Pulmonary artery endothelial cell (primary cell): ENCODE measurements around the gene MLF2. TPM values are rescaled to one million over a fixed set of nuclear protein-coding genes. Genes with fewer than 3 reads are reported as not detected.

ENCODE experiments used
- DNase-seq: peaks from one replicate; pipeline ENCODE4 v3.0.0-alpha.2; 2011; ENCODE audit warnings: low read depth, low spot score
- total RNA-seq: library from RNA; depleted of rRNA; stranded (reverse); fragments of >200 nt; gene quantifications from 2 replicates; pipeline ENCODE4 v1.2.3, GENCODE V29; 2014

MLF2 gene
- total RNA-seq, 1 donor from 2014 or later = 56.9 TPM

DNA sequence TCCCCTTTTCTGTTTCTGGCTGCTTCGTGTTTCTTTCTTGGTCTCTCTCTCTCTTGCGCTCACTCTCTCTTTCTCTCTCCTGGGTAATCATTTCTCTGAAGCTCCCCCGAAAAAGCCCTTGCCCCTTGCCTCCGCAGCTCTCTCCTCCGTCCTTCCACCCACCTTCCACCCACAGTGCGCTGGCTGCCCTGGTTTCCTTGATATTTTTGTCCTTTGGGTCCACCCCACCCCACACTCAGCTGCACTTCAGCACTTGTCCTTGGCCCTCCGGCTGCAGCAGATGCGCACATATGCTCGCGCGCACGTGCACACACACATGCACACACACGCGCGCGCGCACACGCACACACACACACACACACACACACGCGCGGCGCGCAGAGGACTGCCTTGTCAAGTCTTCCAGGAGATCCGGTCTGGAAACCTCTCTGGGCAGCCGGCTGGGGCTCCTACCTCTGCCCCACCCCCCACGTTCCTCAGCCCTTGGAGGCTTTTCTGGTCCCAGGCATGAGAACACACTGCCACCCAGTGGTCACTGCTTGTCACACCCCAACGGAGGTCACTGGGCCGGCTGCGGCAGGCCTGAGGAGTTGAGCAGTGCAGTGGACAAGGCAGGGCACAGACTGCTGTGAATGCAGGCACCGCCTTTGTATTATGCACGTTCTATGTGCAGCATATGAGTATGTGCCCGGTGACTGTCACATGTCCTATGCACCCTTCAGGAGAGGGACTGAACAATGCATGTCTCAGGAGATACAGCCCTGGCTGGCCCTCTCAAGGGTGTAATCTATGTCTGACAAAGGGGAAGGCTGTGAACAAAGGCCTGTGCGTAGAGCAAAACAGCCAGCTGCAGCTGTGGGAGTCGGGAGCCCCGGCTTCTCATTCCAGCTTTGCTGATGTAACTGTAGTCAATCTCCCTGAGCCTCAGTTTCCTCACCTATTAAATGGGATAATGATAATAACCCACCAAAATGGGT is 25.9 kb upstream of the MLF2 start:
- peak; percentile 82 for DNase-seq

DNA sequence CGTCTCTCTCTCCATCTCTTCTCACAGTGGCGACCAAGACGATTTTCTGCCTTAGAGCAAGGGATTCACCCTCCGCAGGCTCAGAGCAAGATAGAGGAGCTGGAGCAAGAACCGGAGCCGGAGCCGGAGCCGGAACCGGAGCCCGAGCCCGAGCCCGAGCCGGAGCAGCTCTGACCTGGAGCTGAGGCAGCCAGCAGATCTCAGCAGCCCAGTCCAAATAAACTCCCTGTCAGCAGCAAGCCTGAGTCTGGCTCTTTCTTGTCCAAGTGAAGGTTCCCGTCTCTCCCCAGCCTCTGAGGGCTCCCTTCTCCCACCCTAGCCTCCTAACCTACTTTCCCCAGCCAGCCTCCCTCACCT is 25.3 kb upstream of the MLF2 start:
- DNase-seq = no peak

DNA sequence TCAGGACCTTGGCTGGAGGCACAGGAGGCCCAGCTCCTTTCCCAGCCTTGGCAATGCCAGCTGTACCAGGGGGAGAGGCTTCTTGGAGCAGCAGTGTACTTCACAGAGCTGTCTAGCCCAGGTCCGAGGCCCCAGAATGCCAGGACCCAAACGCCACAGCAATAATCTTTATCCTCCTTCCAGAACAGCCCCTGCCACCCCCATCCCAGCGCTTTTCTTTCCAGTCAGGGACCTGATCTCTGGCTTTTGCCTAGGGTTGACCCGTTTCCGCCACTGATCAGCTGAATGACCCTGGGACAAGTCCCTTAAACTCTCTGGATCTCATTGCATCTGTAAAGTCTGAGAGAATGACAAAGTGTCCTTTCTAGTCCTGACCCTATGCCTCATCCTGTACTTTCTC is 24.4 kb upstream of the MLF2 start:
- no peak for DNase-seq

DNA sequence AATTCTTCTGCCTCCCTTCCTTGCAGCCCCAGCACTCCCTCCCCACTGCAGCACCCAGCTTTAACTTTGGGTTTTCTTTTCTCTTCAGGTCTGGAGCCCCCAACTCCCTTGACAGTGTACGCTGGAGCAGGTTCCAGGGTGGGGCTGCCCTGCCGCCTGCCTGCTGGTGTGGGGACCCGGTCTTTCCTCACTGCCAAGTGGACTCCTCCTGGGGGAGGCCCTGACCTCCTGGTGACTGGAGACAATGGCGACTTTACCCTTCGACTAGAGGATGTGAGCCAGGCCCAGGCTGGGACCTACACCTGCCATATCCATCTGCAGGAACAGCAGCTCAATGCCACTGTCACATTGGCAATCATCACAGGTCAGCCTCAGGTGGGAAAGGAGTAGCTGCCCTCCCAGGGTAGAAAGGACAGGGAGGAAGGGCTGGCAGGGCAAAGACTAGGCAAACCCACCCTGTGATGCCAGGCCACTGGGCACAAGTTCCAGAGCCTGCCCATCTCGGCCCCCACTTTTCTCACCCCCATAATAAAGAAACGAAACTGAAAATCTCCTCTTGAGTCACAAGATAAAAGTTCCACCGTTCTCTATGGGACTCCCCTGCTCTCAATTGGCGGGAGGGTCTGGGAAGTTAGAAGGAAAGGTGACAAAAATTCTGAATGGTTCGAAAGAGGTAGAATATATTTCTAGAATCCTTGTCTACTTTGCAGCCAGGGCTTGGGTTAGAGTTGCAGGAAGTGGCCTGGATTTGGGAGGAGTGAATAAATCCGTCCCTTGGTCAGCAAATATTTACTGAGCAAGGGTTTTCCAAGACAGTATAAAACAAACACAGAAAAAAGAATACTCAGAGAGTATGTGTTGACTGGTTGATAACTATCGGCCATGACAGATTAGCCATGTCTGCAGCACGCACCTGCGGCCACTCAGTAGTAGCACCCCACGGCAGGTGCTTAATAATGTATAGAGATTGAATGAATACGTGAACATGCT is 22.5 kb upstream of the MLF2 start:
- DNase-seq = no peak

DNA sequence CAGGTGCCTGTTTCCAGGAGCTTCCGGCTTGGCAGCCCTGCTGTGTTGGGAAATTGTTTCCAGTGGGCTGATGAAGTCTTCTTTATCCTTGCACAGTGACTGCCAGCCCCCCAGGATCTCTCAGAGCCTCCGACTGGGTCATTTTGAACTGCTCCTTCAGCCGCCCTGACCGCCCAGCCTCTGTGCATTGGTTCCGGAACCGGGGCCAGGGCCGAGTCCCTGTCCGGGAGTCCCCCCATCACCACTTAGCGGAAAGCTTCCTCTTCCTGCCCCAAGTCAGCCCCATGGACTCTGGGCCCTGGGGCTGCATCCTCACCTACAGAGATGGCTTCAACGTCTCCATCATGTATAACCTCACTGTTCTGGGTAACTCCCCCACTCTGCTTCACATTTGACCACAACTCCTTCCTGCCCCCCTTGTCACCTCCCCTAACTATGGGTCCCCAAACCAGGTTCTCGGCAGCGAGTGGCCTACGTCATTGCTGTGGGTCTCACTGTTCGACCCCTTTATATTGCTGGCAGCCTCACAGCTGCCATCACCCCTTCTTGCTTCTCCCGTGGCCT is 21.6 kb upstream of the MLF2 start:
- DNase-seq = no peak

DNA sequence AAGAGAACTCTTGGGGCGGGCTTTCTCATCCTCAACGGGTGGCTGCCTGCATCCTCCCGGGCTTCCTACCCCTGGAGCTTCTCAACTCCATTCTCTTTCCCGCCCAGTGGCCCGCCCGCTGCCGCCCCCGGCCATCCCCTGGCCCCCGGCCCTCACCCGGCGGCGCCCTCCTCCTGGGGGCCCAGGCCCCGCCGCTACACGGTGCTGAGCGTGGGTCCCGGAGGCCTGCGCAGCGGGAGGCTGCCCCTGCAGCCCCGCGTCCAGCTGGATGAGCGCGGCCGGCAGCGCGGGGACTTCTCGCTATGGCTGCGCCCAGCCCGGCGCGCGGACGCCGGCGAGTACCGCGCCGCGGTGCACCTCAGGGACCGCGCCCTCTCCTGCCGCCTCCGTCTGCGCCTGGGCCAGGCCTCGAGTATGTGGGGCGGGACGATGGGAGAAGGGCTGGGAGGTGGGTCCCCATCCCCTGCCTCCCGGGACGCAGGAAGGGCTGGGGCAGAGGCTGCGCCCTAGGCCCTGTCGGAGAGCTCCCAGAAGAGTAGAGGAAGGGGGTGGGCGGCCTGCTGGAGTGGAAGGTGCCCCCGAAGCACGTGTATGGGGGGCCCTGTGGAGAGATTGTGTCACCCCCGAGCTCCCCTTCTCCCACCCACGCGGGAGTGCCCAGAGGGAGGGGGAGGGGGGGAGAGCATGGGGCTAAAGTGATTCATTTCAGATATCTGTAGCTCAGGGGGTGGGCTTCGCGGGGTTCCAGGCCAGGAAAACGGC is 20.8 kb upstream of the MLF2 start:
- DNase-seq = no peak

DNA sequence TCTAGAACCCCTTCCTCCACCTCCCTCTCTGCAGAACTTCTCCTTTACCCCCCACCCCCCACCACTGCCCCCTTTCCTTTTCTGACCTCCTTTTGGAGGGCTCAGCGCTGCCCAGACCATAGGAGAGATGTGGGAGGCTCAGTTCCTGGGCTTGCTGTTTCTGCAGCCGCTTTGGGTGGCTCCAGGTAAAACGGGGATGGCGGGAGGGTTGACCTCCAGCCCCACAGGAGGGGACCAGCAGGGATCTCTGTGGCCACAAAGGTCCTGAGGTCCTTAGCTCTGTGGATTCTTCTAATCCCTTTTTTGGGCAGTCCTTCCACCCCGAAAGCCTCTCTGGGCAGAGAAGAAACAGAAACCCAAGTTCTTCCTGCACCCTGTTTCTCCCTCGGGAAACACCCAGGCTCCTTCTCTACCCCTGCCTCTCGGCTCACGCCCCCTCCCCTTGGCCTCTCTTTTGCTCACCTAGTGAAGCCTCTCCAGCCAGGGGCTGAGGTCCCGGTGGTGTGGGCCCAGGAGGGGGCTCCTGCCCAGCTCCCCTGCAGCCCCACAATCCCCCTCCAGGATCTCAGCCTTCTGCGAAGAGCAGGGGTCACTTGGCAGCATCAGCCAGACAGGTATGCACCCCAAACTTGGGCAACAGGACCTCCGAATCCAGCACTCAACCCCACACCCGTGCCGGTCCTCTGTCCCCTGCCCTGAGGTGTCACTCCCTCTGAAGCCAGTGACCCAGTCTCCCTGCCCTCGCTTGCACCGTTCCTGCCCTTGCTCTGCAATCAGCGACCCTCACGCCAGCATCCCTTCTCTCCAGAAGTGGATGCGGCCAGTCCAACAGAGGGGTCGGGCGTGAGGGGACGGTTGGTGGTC is 20.0 kb upstream of the MLF2 start:
- no peak for DNase-seq

DNA sequence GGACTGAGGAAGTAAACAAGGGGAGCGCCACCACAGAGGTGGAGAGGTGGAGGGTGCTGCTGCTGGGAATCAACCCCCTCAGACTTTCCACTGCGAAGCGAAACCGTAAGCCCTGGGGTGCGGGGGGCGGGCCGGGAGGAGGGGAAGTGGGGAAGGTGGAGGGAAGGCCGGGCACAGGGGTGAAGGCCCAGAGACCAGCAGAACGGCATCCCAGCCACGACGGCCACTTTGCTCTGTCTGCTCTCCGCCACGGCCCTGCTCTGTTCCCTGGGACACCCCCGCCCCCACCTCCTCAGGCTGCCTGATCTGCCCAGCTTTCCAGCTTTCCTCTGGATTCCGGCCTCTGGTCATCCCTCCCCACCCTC is 19.4 kb upstream of the MLF2 start, which contains the start of gene LAG3:
LAG3 (plus strand) TSS at position 190 of the 365 bp plus-strand sequence. CDS start 333 bp downstream, outside the sequence.
- DNase-seq = no peak

DNA sequence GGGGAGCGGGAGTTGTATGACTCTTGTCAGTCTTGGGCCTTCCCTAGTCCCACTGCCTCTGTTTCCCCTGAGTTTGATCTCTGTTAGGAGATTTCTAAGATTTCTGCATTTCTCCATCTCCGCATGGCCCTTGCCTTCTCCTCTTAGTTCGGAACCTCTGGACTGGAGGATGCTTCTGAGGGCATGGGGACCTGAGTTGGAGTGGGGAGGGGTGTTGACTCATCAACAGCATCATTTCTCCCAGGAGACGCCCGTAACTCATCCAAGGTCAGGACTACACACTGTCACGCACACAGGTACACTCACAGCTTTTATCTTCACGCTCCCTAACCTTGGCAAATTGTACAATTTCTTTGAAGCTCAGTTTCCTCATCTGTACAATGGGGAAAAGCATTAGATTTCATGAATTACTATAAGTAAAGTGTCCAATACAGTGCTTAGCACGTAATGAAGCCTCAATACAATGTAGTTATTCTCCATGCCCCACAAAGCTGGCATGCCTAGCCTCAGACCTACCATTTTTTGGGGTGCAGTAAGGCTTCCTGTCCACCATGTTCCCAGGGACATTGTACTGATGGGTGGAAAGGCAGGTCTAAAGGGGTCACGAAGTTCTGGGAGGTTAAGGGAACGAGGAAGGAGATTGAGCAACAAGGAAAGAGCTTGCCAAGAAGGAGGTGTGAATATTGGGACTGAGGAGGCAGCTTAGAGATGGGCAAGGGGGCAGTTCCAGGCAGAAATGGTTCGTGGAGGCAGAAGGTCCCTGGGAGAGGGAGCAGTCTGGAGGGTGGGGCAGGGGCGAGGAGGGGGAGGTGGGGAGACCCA is 18.8 kb upstream of the MLF2 start:
- DNase-seq = no peak

DNA sequence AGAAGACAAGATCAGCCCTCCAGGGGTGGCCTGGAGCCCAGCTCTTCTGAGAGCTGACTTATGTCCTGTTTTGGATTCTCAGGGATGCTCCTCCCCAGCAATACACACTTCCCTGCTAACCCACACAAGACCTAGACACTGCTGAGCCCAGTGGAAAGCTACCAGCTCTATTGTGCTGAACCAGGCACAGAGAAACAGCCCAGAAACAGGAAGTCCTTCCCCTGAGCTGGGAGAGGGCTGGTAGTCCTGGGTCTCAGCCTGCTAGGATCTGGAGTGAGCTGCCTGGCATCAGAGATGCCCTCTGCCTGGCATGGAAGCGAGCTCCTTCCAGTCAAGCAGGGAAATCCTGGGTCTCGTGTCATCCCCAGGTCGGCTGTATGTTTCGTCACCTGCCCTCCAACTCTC is 18.2 kb upstream of the MLF2 start:
- no peak for DNase-seq

DNA sequence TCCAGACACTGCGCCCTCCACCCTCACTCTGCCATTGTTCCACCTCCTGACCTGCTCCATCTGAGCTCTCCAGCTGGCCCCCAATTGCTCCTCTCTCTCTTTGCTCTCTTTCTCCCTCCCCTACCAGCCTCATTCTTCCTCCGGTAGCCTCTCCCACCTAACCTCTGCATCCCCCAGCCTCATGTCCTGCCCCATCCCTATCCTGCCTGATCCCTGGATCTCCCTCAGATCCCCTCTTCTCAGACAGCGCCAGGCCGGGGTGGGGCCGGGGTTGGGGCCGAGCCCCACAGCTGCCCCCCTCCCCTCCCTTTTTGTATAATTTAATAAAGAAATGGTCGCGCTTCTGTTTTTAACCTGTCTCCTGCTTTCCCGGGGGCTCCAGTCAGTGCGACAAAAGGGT is 17.7 kb upstream of the MLF2 start:
- no peak for DNase-seq

DNA sequence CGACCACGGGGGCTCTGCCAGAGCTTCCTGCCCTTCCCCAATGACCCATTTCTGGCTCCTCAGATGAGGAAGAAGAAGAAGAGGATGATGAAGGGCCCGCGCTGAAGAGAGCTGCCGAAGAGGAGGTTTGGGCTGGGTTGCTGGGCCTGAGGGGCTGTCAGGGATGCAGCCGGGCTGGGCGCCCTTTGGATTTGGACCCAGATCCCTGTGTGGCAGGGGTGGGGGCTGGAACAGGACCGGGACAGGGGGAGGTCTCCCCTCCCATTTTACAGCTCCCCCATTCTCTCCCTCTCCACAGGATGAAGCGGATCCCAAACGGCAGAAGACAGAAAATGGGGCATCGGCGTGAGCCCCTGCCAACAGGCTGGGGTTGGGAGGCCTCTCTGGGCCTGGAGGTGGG is 17.2 kb upstream of the MLF2 start:
- DNase-seq = no peak

DNA sequence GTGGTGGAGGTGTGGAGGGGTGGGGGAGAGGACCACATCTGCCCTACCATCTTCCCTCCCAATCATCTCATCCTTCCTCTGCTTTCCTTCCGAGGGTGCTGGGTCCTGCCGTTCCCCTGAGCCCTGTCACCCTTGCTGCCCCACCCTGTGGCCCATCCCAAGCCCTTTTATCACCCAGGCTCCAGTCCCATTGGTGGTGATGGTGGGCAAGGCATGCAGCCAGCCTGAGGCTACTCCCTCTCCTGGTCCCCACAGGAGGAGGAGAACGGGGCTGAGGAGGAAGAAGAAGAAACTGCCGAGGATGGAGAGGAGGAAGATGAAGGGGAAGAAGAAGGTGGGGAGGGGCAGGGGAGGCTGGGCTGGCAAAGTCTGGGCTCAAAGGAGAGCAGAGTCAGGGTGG is 16.7 kb upstream of the MLF2 start:
- no peak for DNase-seq

DNA sequence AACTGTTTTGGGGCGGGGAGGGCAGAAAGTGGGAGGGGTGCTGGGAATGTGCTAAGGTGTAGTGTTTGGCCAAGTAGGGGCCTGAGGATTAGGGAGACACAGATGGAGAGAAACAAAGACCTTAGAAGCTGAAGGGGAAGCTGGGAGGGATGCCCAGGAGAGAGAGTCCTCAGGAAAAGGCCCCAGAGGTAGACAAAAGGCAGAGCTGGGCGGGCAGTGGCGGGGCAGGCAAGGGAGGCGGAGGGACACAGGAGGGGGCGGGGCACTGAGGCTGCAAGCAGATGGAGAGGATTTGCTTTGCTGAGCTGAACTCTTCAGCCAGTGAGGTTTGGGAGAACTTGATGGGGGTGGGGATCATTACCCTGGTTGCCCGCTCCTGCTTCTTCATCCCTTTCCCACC is 16.0 kb upstream of the MLF2 start:
- DNase-seq = no peak

DNA sequence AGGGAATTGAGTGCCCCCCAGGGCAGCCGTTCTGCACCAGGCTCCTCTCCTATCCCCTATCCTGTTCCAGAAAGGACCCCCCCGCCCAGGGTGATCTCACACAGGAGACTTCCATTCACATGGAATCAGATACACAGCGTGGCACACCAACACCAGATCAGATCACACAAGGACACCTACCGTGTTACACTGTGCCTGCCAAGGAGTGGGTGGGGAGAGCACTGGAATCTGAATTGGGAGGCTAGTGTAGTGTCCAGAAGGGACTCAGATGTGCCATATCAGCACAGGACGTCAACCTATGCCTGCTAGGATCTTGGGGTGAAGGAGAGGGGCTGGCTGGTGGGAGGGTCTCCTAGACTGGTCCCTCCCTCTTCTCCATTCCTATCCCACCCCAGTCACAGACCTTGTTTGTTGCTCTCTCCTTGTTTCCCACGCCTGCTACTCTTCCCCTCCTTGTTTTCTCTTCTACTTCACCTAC is 15.5 kb upstream of the MLF2 start:
- no peak for DNase-seq

DNA sequence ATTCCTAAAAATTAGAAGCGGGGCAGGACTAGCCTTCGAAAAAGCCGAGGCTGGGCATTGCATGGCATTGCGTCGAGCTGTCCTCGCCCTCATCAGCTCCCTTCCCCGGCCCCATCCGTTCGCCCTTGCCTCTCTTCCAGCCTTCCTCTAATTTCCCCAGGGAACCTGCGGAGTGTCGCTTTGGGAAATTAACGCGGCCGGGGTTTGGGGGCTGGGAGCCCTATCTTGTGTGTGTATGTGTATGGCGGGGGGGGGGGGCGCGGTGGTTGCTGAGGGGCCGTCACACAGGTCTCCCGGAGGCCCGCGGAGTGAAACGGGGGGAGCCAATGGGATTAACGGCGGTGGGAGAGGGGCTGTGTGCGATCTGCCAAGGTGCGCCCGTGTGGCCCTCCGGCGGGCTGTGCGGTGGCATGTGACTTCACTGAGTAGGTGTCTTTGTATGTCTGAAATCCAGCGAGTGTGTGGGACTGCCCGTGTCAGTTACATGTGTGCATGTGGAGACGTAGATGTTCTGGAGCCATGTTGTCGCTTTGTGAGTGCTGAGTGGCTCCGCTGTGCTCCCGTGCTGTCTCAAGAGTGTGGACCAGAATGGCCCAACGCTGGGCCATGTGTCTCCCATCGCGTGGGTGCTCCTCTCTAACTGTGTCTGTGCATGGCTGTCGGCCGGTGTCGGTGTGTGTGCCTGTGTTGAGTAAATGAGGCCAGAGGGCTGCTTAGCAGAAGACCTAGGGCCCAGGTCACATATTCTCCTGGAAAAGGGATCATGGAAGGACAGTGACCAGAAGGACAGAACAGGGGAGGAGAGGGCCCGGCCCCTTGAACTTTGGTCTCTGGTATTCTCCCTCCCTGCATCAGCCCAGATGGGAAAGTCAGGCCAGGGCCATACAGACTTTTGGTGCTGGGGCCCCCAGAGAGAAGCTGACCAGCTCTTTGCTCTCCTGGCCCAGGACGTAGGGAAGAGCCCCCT is 14.7 kb upstream of the MLF2 start:
- no peak for DNase-seq

DNA sequence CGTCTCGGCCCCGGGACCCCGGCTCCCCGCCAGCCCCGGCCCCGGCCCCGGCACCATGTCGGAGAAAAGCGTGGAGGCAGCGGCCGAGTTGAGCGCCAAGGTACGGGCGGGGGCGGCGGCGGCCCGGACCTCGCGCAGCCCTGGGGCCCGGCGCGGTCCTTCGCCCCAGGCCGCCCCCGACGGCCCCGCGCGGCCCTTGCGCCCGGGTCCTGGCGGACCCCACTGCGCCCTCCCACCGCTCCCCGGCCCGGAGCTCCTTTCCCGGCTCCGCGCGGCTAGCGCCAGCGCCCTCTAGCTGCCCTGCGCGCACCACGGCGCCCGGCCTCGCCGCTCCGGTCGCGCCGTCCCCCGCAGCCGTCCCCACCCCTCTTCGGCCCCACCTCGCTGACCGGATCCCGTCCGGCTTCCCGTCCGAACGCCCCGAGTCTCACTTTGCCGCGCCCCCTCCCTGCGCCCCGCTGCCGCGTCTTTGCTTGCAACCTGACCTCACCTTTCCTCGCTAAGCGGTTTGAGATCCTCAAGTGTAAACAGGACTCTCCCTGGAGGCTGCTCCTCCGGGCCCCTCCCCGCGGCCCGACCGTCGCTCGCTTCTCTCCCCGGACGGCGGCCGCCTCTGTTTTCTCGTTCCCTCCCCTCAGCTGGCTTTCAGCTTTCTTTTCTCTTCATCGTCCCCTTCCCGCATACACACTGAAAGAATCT is 13.9 kb upstream of the MLF2 start:
- DNase-seq = no peak
